CD14-positive monocyte (primary cell): ENCODE data around the gene ADGRF1. TPM values are rescaled to one million over a fixed set of nuclear protein-coding genes. Genes with fewer than 3 reads are reported as not detected.

Experiments used
- DNase-seq, 3 donors: peaks; one replicate each; pipeline ENCODE4 v3.0.0-alpha.2; 2011 to 2022
- H2AFZ ChIP-seq: 2 replicates; pipeline ENCODE4 v1.6.0; 2012; ENCODE audit warnings: mild to moderate bottlenecking, low read depth, low read length, inconsistent platforms; ENCODE audit not compliant: insufficient read depth, poor library complexity, severe bottlenecking
- H3K27ac ChIP-seq, 2 donors: 1 replicate in 1 of 2; 2 replicates in 1 of 2; pipeline ENCODE4 v1.5.1; 2012 to 2013; ENCODE audit warnings: low read length in 2 of 2, control low read depth in 1 of 2, inconsistent platforms in 1 of 2, low read depth in 1 of 2, mild to moderate bottlenecking in 1 of 2
- H3K27me3 ChIP-seq, 2 donors: one replicate each; pipeline versions ENCODE4 v1.6.0 to v1.6.1; 2011 to 2013; ENCODE audit warnings: low read length in 2 of 2; ENCODE audit not compliant: control insufficient read depth in 2 of 2, insufficient read depth in 2 of 2
- H3K36me3 ChIP-seq, 2 donors: replicated peaks in 1 of 2; 1 replicate in 1 of 2; 2 replicates in 1 of 2; pipeline versions ENCODE4 v1.5.1 to v1.6.1; 2012 to 2013; ENCODE audit warnings: low read length in 2 of 2, control low read depth in 1 of 2, inconsistent platforms in 1 of 2, mild to moderate bottlenecking in 1 of 2; ENCODE audit not compliant: insufficient read depth in 2 of 2, control insufficient read depth in 1 of 2
- H3K4me1 ChIP-seq, 2 donors: 1 replicate in 1 of 2; 2 replicates in 1 of 2; pipeline versions ENCODE4 v1.5.1 to v1.6.1; 2012 to 2013; ENCODE audit warnings: low read length in 2 of 2, control low read depth in 1 of 2, inconsistent platforms in 1 of 2, mild to moderate bottlenecking in 1 of 2, moderate library complexity in 1 of 2; ENCODE audit not compliant: insufficient read depth in 2 of 2, control insufficient read depth in 1 of 2
- H3K4me2 ChIP-seq: replicated peaks from 2 replicates; pipeline ENCODE3; 2012; ENCODE audit warnings: low read length, moderate library complexity, mild to moderate bottlenecking; ENCODE audit not compliant: poor library complexity, severe bottlenecking; ENCODE audit errors: extremely low read depth
- H3K4me3 ChIP-seq, 3 experiments: fragments of 200-600 bp in 1 of 3; sonication (generic) in 1 of 3; replicated peaks in 1 of 3; 1 replicate in 2 of 3; 2 replicates in 1 of 3; pipeline ENCODE4 v1.5.1; 2011 to 2013; ENCODE audit warnings: low read length in 3 of 3, mild to moderate bottlenecking in 3 of 3, control low read depth in 2 of 3, low read depth in 2 of 3, inconsistent platforms in 1 of 3, moderate library complexity in 1 of 3
- H3K79me2 ChIP-seq: 2 replicates; pipeline ENCODE4 v1.6.0; 2012; ENCODE audit warnings: mild to moderate bottlenecking, control low read depth, inconsistent platforms, low read length, moderate library complexity; ENCODE audit not compliant: insufficient read depth
- H3K9ac ChIP-seq: 2 replicates; pipeline ENCODE4 v1.6.0; 2017; ENCODE audit warnings: low read length, mild to moderate bottlenecking; ENCODE audit not compliant: insufficient read depth, poor library complexity, severe bottlenecking
- H3K9me3 ChIP-seq, 2 donors: replicated peaks in 1 of 2; 1 replicate in 1 of 2; 2 replicates in 1 of 2; pipeline versions ENCODE4 v1.5.1 to v1.6.1; 2012 to 2013; ENCODE audit warnings: low read length in 2 of 2, control low read depth in 1 of 2; ENCODE audit not compliant: control insufficient read depth in 1 of 2, insufficient read depth in 1 of 2
- H4K20me1 ChIP-seq: 2 replicates; pipeline ENCODE4 v1.6.0; 2012; ENCODE audit warnings: mild to moderate bottlenecking, low read length, control low read depth, moderate library complexity; ENCODE audit not compliant: insufficient read depth
- H3K27ac Mint-ChIP-seq, 7 donors: one replicate each; pipeline ENCODE4 v1.8.0; 2020; ENCODE audit warnings: mild to moderate bottlenecking in 7 of 7, mixed read lengths in 7 of 7, moderate library complexity in 6 of 7, inconsistent platforms in 2 of 7
- H3K27me3 Mint-ChIP-seq, 3 donors: one replicate each; pipeline ENCODE4 v1.8.0; 2021 to 2022; ENCODE audit warnings: low read depth in 3 of 3, mild to moderate bottlenecking in 3 of 3, mixed read lengths in 3 of 3, moderate library complexity in 3 of 3, inconsistent platforms in 1 of 3
- H3K36me3 Mint-ChIP-seq, 2 donors: one replicate each; pipeline ENCODE4 v1.8.0; 2020; ENCODE audit warnings: mixed read lengths in 2 of 2, inconsistent platforms in 1 of 2, mild to moderate bottlenecking in 1 of 2
- H3K4me1 Mint-ChIP-seq: one replicate; pipeline ENCODE4 v1.8.0; 2020; ENCODE audit warnings: mild to moderate bottlenecking, mixed read lengths
- H3K4me3 Mint-ChIP-seq, 2 donors: one replicate each; pipeline ENCODE4 v1.8.0; 2020; ENCODE audit warnings: mild to moderate bottlenecking in 2 of 2, mixed read lengths in 2 of 2, moderate library complexity in 1 of 2
- H3K9me3 Mint-ChIP-seq, 7 donors: one replicate each; pipeline ENCODE4 v1.8.0; 2020 to 2022; ENCODE audit warnings: mixed read lengths in 7 of 7, mild to moderate bottlenecking in 6 of 7, moderate library complexity in 6 of 7, inconsistent platforms in 2 of 7
- CTCF ChIP-seq: fragments of 200-600 bp; IDR thresholded peaks from one replicate; pipeline ENCODE4 v1.8.0; 2022; ENCODE audit warnings: antibody characterized with exemption, mild to moderate bottlenecking
- WGBS: methylation state at CpG from one replicate; pipeline ENCODE4 v1.1.5; 2013; ENCODE audit warnings: missing lambda C conversion rate; ENCODE audit not compliant: insufficient coverage; 5-methylcytosine and 5-hydroxymethylcytosine counted together
- intact Hi-C, 2 donors: fragments of 100-400 bp; cut with micrococcal nuclease; formaldehyde crosslinking; loops; one replicate each; pipeline versions ENCODE4 v1.15.0 to v1.15.1; 2023
- polyA plus RNA-seq, 3 donors: library from polyadenylated mRNA; depleted of rRNA in 1 of 3; unstranded in 2 of 3; stranded (reverse) in 1 of 3; fragments of 300-500 nt in 2 of 3; fragments of >200 nt in 1 of 3; fragmentation: Illumina TruSeq in 2 of 3; gene quantifications; 1 replicate in 2 of 3; 2 replicates in 1 of 3; pipeline ENCODE4 v1.2.3, GENCODE V29; 2012 to 2021

The ADGRF1 gene
- polyA plus RNA-seq, 3 donors = 0.03 TPM; not detected in 2

GRCh38 chr6:46967826-46968349 lies 74.2 kb downstream of the ADGRF1 start:
- Mint-ChIP-seq H3K4me1 (peaks cover 8% of the 10 kb centered on the region), H3K27ac (no peak overlapping the region), H3K4me3 (no peak overlapping the region), H3K9me3 (no peaks in the 10 kb centered on the region), H3K36me3 (no peaks in the 10 kb centered on the region), H3K27me3 (no peaks in the 10 kb centered on the region)
- Histone ChIP-seq H3K9me3 (no peaks in the 10 kb centered on the region), H3K27ac (no peak overlapping the region), H3K4me2 (no peak overlapping the region), H3K27me3 (no peaks in the 10 kb centered on the region), H3K36me3 (no peaks in the 10 kb centered on the region), H3K4me3 (no peak overlapping the region), H3K4me1 (peaks cover 0 to 6% of the 10 kb centered on the region in 2 donors), H3K9ac (no peak overlapping the region), H4K20me1 (no peaks in the 10 kb centered on the region), H2AFZ (no peak overlapping the region), H3K79me2 (no peaks in the 10 kb centered on the region)
- no peak for TF ChIP-seq CTCF
- intact Hi-C loops = no loop called here
- DNase-seq = no peak

GRCh38 chr6:46964716-46965519 lies 77.2 kb downstream of the ADGRF1 start:
- Histone ChIP-seq H3K4me2 (no peak overlapping the region), H3K9me3 (no peaks in the 10 kb centered on the region), H3K27me3 (no peaks in the 10 kb centered on the region), H3K9ac (no peak overlapping the region), H2AFZ (no peak overlapping the region), H4K20me1 (no peaks in the 10 kb centered on the region), H3K4me3 (no peak overlapping the region), H3K79me2 (no peaks in the 10 kb centered on the region), H3K4me1 (peaks cover 11 to 13% of the 10 kb centered on the region in 2 donors), H3K27ac (no peak overlapping the region), H3K36me3 (no peaks in the 10 kb centered on the region)
- intact Hi-C loops = no loop called here
- no peak for DNase-seq
- no peak for TF ChIP-seq CTCF
- no peaks in the 10 kb centered on the region for H3K9me3 Mint-ChIP-seq
- no peaks in the 10 kb centered on the region for H3K36me3 Mint-ChIP-seq
- 55% methylated on average over 5 of the region's 12 CpGs for WGBS
- no peak overlapping the region for H3K4me3 Mint-ChIP-seq
- peaks cover 1% of the 10 kb centered on the region for H3K4me1 Mint-ChIP-seq
- H3K27ac Mint-ChIP-seq = no peak overlapping the region
- H3K27me3 Mint-ChIP-seq = no peaks in the 10 kb centered on the region
